T follicular helper cell (primary cell): ENCODE measurements around the gene TGFB1.

Source experiments
- DNase-seq: peaks from one replicate; pipeline ENCODE4 v3.0.0-alpha.2; 2020; ENCODE audit warnings: low read depth

TGFB1 gene

GRCh38 chr19:41341669-41342490, 11.8 kb downstream of the TGFB1 start:
- DNase-seq = no peak

DNA sequence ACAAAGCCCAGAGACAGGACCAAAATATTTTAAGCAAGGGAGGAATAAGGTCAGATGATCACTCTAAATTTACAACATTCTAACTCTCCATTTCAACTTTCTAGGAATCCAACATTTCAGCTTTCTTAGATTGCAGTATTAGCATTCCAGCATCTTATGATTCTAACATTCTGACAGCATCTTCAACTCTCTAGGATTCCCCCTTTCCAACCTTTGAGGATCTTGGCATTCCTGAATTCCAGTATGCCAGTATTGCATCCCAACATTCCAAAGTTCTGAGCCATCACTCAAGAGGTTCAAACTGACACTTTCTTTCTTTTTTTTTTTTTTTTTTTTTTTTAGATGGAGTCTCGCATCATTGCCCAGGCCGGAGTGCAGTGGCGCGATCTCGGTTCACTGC, 13.8 kb downstream of the TGFB1 start:
- DNase-seq = no peak

GRCh38 chr19:41335467-41335866, 18.3 kb downstream of the TGFB1 start:
- no peak for DNase-seq

GRCh38 chr19:41334793-41335192, 18.9 kb downstream of the TGFB1 start:
- no peak for DNase-seq

GRCh38 chr19:41332468-41332867, 21.3 kb downstream of the TGFB1 start:
- no peak for DNase-seq

DNA sequence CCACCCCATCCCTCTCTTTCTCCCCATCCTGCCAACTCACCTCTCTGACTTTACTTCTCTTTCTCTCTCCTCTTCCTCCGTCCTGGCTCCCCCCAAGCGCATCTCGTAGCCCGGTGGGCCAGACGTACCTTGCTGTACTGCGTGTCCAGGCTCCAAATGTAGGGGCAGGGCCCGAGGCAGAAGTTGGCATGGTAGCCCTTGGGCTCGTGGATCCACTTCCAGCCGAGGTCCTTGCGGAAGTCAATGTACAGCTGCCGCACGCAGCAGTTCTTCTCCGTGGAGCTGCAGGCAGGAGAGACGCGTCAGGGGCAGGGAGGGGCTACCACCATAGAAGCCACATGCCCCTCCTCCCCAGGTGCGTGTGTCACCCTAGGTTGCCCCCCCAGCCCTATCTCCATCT, 21.7 kb downstream of the TGFB1 start:
- DNase-seq = no peak

- DNase-seq = no peak
Observed at GRCh38 chr19:41330946-41331678, 22.6 kb downstream of the TGFB1 start.

DNA sequence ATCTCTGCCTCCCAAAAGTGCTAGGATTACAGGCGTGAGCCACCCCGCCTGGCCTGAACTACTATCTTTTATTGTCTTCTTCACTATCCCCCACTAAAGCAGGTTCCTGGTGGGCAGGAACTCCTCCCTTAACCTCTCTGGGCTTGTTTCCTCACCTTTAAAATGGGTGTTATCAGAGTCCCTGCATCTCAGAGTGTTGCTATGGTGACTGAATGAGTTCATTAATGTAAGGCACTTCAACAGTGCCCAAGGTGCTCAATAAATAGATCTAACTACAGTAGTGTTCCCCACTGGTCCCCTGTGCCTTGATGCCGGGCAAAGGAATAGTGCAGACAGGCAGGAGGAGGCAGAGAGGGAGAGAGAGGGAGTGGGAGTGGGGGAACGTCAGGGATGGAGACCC, 23.2 kb downstream of the TGFB1 start:
- DNase-seq = no peak

GRCh38 chr19:41328842-41329225, 24.9 kb downstream of the TGFB1 start:
- no peak for DNase-seq

GRCh38 chr19:41328157-41328841, 25.4 kb downstream of the TGFB1 start:
- no peak for DNase-seq

DNA sequence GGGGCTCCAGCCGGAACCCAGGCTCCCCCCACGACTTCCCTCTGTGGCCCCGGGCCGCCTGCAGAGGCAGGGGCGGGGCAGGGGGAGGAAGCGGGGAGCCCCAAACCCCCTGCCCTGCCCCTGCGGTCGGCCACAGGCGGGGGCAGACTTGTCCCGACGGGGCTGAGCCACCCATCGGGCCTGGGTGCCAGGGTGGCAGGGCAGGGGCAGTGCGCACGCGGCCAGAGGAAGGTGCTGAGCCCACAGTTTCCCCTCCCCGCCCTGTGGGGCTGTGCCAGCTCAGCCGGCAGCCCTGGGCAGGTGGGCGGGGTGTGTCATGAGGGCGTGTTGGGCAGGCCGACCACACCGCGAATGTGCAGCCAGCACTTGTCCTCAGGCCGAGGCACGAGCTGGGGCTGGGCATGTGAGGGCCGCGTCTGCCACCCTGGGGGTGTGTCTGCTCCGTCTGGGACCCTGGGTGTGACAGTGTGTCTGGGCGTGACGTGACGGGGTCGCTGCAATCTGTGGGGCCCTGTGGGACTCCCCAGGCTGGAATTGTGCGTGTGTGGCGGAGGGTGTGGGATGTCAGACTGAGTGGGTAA, 26.1 kb downstream of the TGFB1 start:
- peak; percentile 80 for DNase-seq

GRCh38 chr19:41327076-41327575, 26.6 kb downstream of the TGFB1 start:
- DNase-seq = no peak

- DNase-seq = no peak
Observed at GRCh38 chr19:41325947-41326706, 27.6 kb downstream of the TGFB1 start.

GRCh38 chr19:41325640-41325946, 28.1 kb downstream of the TGFB1 start:
- no peak for DNase-seq

GRCh38 chr19:41324921-41325639, 28.6 kb downstream of the TGFB1 start:
- no peak for DNase-seq

DNA sequence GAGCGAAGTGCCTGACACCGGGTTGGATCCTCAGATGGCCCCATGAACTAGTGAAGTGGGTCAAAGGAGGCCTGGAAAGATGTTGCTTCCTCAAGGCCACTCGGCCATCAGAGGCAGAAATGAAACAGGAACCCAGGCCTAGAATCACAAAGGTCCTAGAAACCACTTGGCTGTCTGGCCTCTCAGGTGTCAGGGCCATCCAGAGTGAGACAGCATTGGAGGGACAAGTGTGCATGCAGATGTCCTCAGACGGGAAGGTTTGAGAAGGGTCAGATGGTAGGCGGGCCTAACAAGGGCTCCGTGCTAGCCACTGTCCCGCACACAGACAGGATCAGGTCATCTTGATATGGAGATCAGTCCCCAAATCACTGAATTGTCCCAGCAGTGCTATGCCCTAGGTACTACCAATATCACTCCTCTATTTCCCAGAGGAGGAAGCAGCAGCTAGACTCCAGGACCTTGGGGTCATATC, 29.5 kb downstream of the TGFB1 start:
- DNase-seq = no peak

DNA sequence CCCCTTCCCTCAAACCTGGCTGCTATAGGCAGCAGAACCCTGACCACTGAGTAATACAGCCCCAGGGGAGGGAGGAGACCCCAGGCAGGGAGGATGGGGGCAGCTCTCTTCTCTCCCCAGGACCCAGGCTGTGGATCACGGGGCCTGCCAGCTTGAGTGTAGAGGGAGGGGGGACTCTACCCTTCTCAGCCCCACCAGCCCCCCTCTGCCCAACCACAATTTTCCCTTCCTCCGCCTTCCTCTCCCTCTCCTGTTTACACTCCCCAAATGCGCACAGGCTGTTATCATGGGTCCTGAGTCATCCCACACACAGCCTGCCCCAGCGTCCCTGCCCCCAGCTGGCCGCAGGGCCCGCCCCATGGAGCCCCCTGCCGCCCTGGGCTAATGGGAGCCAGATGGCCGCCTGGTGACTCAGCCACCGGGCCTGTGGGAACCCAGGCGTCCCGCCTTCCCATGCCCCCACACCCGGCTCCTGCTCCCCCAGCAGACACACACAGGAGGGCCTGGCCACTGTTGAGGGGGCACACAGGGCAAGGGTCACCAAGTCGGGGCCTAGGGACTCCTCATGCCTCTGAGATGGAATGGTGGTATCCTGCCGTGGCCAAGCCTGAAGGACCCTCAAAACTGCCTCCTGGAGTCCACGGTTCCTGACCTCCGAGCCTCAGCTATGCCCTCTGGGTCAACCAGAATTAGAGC, 30.1 kb downstream of the TGFB1 start:
- no peak for DNase-seq

- DNase-seq = no peak
Observed at GRCh38 chr19:41323023-41323422, 30.7 kb downstream of the TGFB1 start.

DNA sequence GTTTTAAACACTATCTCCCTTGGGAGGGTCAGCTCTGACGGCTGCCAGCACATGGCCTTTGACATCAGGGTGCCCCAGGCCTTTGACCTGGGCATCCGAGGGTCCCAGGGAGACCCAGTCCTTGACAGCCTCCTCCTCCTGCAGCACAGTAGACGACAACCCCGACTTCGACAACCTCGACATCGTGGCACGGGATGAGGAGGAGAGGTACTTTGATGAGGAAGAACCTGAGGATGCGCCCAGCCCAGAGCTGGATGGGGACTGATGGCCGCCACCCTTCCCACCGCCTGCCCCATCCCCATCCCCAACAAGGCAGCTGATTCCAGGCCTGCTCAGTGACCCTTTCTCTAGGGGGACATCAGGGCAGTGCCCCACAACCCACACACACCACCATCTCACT, 31.3 kb downstream of the TGFB1 start:
- no peak for DNase-seq

DNA sequence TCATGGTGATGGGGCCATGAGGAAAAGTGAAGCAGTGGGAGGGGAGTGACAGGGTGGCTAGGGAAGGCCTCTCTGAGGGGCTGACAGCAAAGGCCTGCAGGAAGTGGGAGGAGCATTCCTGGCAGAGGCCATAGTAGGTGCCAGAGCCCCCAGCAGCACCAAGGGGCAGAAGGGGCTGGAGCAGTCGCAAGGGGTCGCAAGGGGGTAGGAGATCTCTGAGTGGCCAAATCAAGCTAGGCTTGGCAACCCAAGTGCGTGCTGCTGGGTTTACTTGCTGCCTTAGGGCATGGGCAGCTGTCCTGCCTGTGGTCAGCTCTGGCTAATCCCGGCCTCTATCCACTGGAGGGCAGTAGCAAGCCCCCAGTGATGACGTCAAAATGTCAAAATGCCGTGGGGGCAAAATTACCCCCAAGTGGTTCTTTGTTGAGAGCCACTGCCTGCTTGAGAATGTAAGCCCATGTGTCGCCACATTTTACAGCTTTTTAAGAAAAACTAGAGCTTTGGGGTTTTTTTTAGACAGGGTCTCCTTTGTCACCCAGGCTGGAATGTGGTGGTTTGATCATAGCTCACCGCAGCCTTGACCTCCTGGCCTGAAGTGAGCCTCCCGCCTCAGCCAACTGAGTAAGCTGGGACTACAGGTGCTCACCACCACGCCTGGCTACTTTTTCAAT, 32.0 kb downstream of the TGFB1 start:
- DNase-seq = no peak
